HEK293 (cell line): ENCODE measurements around the gene AGAP5.
A peak's percentile ranks its signal among the peaks of the same experiment; 100 is the strongest.

Experiments
- ATF2 ChIP-seq: fragments of 450-650 bp; formaldehyde crosslinking; IDR thresholded peaks from 2 replicates; pipeline ENCODE4 v1.5.1; 2016; ENCODE audit warnings: missing biosample characterization, missing genetic modification characterization, low read depth
- EGR2 ChIP-seq: fragments of 450-650 bp; formaldehyde crosslinking; IDR thresholded peaks from 2 replicates; pipeline ENCODE4 v1.5.1; 2016; ENCODE audit warnings: low read depth, missing biosample characterization, missing genetic modification characterization
- IKZF3 ChIP-seq: fragments of 450-650 bp; IDR thresholded peaks from 2 replicates; pipeline ENCODE4 v1.5.0; 2018; ENCODE audit warnings: missing biosample characterization, mild to moderate bottlenecking, missing genetic modification characterization, moderate library complexity
- KLF10 ChIP-seq: fragments of 450-650 bp; IDR thresholded peaks from 2 replicates; pipeline ENCODE4 v1.5.1; 2018; ENCODE audit warnings: missing biosample characterization, mild to moderate bottlenecking, missing genetic modification characterization
- MYNN ChIP-seq: fragments of 450-650 bp; formaldehyde crosslinking; IDR thresholded peaks from 2 replicates; pipeline ENCODE4 v1.5.1; 2016; ENCODE audit warnings: missing biosample characterization, missing genetic modification characterization, borderline replicate concordance
- PBX3 ChIP-seq: sonication (generic); formaldehyde crosslinking; IDR thresholded peaks from 2 replicates; pipeline ENCODE4 v1.8.1; 2022; ENCODE audit warnings: mild to moderate bottlenecking, moderate library complexity, missing genetic modification reagents
- PRDM10 ChIP-seq: fragments of 450-650 bp; formaldehyde crosslinking; IDR thresholded peaks from 2 replicates; pipeline ENCODE4 v1.5.1; 2016; ENCODE audit warnings: missing biosample characterization, missing genetic modification characterization
- WT1 ChIP-seq: fragments of 450-650 bp; formaldehyde crosslinking; IDR thresholded peaks from 2 replicates; pipeline ENCODE4 v1.5.1; 2016; ENCODE audit warnings: missing biosample characterization, missing genetic modification characterization
- ZBTB48 ChIP-seq: fragments of 450-650 bp; formaldehyde crosslinking; IDR thresholded peaks from 2 replicates; pipeline ENCODE4 v1.5.1; 2016; ENCODE audit warnings: missing biosample characterization, missing genetic modification characterization
- ZBTB8A ChIP-seq: fragments of 450-650 bp; formaldehyde crosslinking; IDR thresholded peaks from 2 replicates; pipeline ENCODE4 v1.5.1; 2016; ENCODE audit warnings: missing biosample characterization, missing genetic modification characterization
- ZNF146 ChIP-seq: fragments of 450-650 bp; formaldehyde crosslinking; IDR thresholded peaks from 2 replicates; pipeline ENCODE4 v1.5.1; 2016; ENCODE audit warnings: missing biosample characterization, missing genetic modification characterization
- ZNF26 ChIP-seq: fragments of 450-650 bp; formaldehyde crosslinking; IDR thresholded peaks from 2 replicates; pipeline ENCODE4 v1.5.1; 2016; ENCODE audit warnings: missing biosample characterization, missing genetic modification characterization
- ZNF398 ChIP-seq: fragments of 450-650 bp; formaldehyde crosslinking; IDR thresholded peaks from 2 replicates; pipeline ENCODE4 v1.5.1; 2017; ENCODE audit warnings: missing biosample characterization, missing genetic modification characterization
- ZNF449 ChIP-seq: fragments of 450-650 bp; formaldehyde crosslinking; IDR thresholded peaks from 2 replicates; pipeline ENCODE4 v1.5.1; 2017; ENCODE audit warnings: missing biosample characterization, mild to moderate bottlenecking, missing genetic modification characterization, moderate library complexity
- ZNF48 ChIP-seq: fragments of 450-650 bp; formaldehyde crosslinking; IDR thresholded peaks from 2 replicates; pipeline ENCODE4 v1.5.1; 2016; ENCODE audit warnings: missing biosample characterization, missing genetic modification characterization
- ZNF488 ChIP-seq: fragments of 450-650 bp; formaldehyde crosslinking; IDR thresholded peaks from 2 replicates; pipeline ENCODE4 v1.5.1; 2016; ENCODE audit warnings: missing biosample characterization, missing genetic modification characterization
- ZNF580 ChIP-seq: fragments of 450-650 bp; formaldehyde crosslinking; IDR thresholded peaks from 2 replicates; pipeline ENCODE4 v1.5.1; 2016; ENCODE audit warnings: missing biosample characterization, missing genetic modification characterization
- ZNF654 ChIP-seq: fragments of 450-650 bp; formaldehyde crosslinking; IDR thresholded peaks from 2 replicates; pipeline ENCODE4 v1.5.1; 2016; ENCODE audit warnings: low read depth, missing biosample characterization, missing genetic modification characterization
- ZNF670 ChIP-seq: fragments of 450-650 bp; formaldehyde crosslinking; IDR thresholded peaks from 2 replicates; pipeline ENCODE4 v1.5.1; 2016; ENCODE audit warnings: missing biosample characterization, missing genetic modification characterization, low read depth
- ZSCAN18 ChIP-seq: fragments of 450-650 bp; formaldehyde crosslinking; IDR thresholded peaks from 2 replicates; pipeline ENCODE4 v1.5.1; 2016; ENCODE audit warnings: missing biosample characterization, missing genetic modification characterization
- ZSCAN5A ChIP-seq: fragments of 450-650 bp; formaldehyde crosslinking; IDR thresholded peaks from 2 replicates; pipeline ENCODE4 v1.5.1; 2016; ENCODE audit warnings: missing biosample characterization, missing genetic modification characterization

AGAP5 gene

GRCh38 chr10:73730153-73730906, 32.4 kb upstream of the AGAP5 start (continued):
- TF ChIP-seq ZNF398 (peak; percentile 19; the same call in 1 of the 2 replicates), WT1 (tag by site-specific recombination) (peak; percentile 54; the same call in 1 of the 2 replicates), ZNF488 (no peak), ZNF26 (tag by site-specific recombination) (no peak), IKZF3 (tag by site-specific recombination) (peak; percentile 50; the same call in 1 of the 2 replicates), PRDM10 (peak; percentile 79), MYNN (tag by site-specific recombination) (0 out of 2 replicates have a peak, but pooled peaks have one; percentile 44), ATF2 (tag by site-specific recombination) (no peak), ZNF146 (tag by site-specific recombination) (peak; percentile 28; the same call in 1 of the 2 replicates), ZSCAN18 (no peak), PBX3 (CRISPR knock-in tag) (peak; percentile 51; the same call in 1 of the 2 replicates), ZNF449 (tag by site-specific recombination) (peak; percentile 38; the same call in 1 of the 2 replicates), ZNF580 (tag by site-specific recombination) (peak; percentile 95), EGR2 (tag by site-specific recombination) (0 out of 2 replicates have a peak, but pooled peaks have one; percentile 13), ZBTB8A (tag by site-specific recombination) (peak; percentile 48), ZNF670 (no peak), ZNF654 (tag by site-specific recombination) (peak; percentile 2; the same call in 1 of the 2 replicates), KLF10 (peak; percentile 50), ZSCAN5A (peak; percentile 83), ZNF48 (tag by site-specific recombination) (no peak), ZBTB48 (peak; percentile 62; the same call in 1 of the 2 replicates)
